Psoas muscle (tissue), 8 donors: ENCODE results near the gene CHRNA1. TPM values are rescaled to one million over a fixed set of nuclear protein-coding genes. Genes with fewer than 3 reads are reported as not detected.

Experiments used
- ATAC-seq, 4 donors: fragments of 200-7000 bp; cut with Tn5 transposase; one replicate each; pipeline ENCODE4 v1.9.1; 2020; ENCODE audit warnings: moderate library complexity in 3 of 4, mild to moderate bottlenecking in 2 of 4
- DNase-seq, 2 donors: peaks; one replicate each; pipeline ENCODE4 v3.0.0-alpha.2; 2020
- H3K27ac ChIP-seq: fragments of 200-600 bp; one replicate; pipeline ENCODE4 v1.8.0; 2022
- H3K27me3 ChIP-seq, 3 donors: fragments of 200-600 bp in 1 of 3; one replicate each; pipeline versions ENCODE4 v1.6.1 to v1.8.0; 2013 to 2022; ENCODE audit warnings: low read length in 2 of 3, mild to moderate bottlenecking in 2 of 3, moderate library complexity in 1 of 3; ENCODE audit not compliant: insufficient read depth in 3 of 3
- H3K36me3 ChIP-seq, 2 donors: fragments of 200-600 bp in 1 of 2; one replicate each; pipeline versions ENCODE4 v1.6.1 to v1.8.0; 2013 to 2022; ENCODE audit warnings: low read depth in 1 of 2, mild to moderate bottlenecking in 1 of 2, moderate library complexity in 1 of 2; ENCODE audit not compliant: insufficient read depth in 1 of 2
- H3K4me1 ChIP-seq: fragments of 200-600 bp; one replicate; pipeline ENCODE4 v1.8.0; 2022
- H3K4me3 ChIP-seq: fragments of 200-600 bp; one replicate; pipeline ENCODE4 v1.8.0; 2022; ENCODE audit warnings: mild to moderate bottlenecking
- H3K9me3 ChIP-seq: fragments of 200-600 bp; one replicate; pipeline ENCODE4 v1.8.0; 2022
- CTCF ChIP-seq: fragments of 200-600 bp; IDR thresholded peaks from one replicate; pipeline ENCODE4 v1.8.0; 2022; ENCODE audit warnings: antibody characterized with exemption
- WGBS, 3 donors: extraction: QIAGEN DNeasy Blood & Tissue Kit; methylation state at CpG; one replicate each; pipeline versions ENCODE4 v1.1.6 to v1.1.7; 2013; 5-methylcytosine and 5-hydroxymethylcytosine counted together
- intact Hi-C, 2 donors: fragments of 100-400 bp; cut with DNase I; formaldehyde crosslinking; loops; one replicate each; pipeline versions ENCODE4 v1.11.0 to v1.14.2; 2022
- polyA plus RNA-seq, 3 donors: library from polyadenylated mRNA; stranded (reverse); fragments of 200-250 nt; gene quantifications; one replicate each; pipeline ENCODE4 v1.2.3, GENCODE V29; 2013
- total RNA-seq, 4 donors: library from RNA; stranded (reverse); fragmentation: NEBNext Ultra II Directional in 2 of 4; extraction: Animal tissue kit (Norgen Biotek cat#: 25700) in 2 of 4; gene quantifications; one replicate each; pipeline versions ENCODE4 v1.2.1 to v1.2.4, GENCODE V29; 2021 to 2023
- donor health status: healthy with polysubstance abuse.
- donor health status: DM: no; HTN: no; CAD: no; lungs with moderate emphysema.
- donor health status: Bipolar disorder and iron deficiency.
- donor health status: healthy.
- donor health status: DM: yes; HTN: yes; CAD: no.
- donor health status: DM: no; HTN: no; CAD: no.
- donor health status: DM: no; HTN: no; CAD: no.
- donor health status: DM: yes; HTN: yes; CAD: no.

The CHRNA1 gene
- total and polyA plus RNA-seq, 7 donors, result 31.7 to 278 (median 123) TPM

GRCh38 chr2:174786066-174786725, 21.9 kb upstream of the CHRNA1 start:
- no peaks in the 10 kb centered on the region for H3K36me3 ChIP-seq
- no peak overlapping the region for H3K4me3 ChIP-seq
- ATAC-seq (no peak), DNase-seq (no peak)
- H3K27me3 ChIP-seq, result no peaks in the 10 kb centered on the region
- intact Hi-C loops, result no loop called here
- no peaks in the 10 kb centered on the region for H3K9me3 ChIP-seq
- H3K4me1 ChIP-seq, result no peaks in the 10 kb centered on the region
- no peak for TF ChIP-seq CTCF
- WGBS, 3 donors, result 65 to 68% (median 65%) methylated on average over 8 of the region's 8 CpGs
- H3K27ac ChIP-seq, result no peak overlapping the region

GRCh38 chr2:174785481-174785880, 21.2 kb upstream of the CHRNA1 start:
- Histone ChIP-seq H3K27me3 (no peaks in the 10 kb centered on the region), H3K4me3 (no peak overlapping the region), H3K27ac (no peak overlapping the region), H3K36me3 (no peaks in the 10 kb centered on the region), H3K9me3 (no peaks in the 10 kb centered on the region), H3K4me1 (no peaks in the 10 kb centered on the region)
- DNase-seq, result no peak
- 71 to 81% (median 72%) methylated on average over 3 of the region's 3 CpGs for WGBS, 3 donors
- ATAC-seq, result no peak
- TF ChIP-seq CTCF, result no peak
- intact Hi-C loops, result no loop called here

GRCh38 chr2:174784909-174785308, 20.6 kb upstream of the CHRNA1 start:
- no peaks in the 10 kb centered on the region for H3K9me3 ChIP-seq
- no peak overlapping the region for H3K27ac ChIP-seq
- TF ChIP-seq CTCF, result no peak
- intact Hi-C loops, result no loop called here
- no peak overlapping the region for H3K4me3 ChIP-seq
- H3K36me3 ChIP-seq, result no peaks in the 10 kb centered on the region
- no peak for ATAC-seq
- no peaks in the 10 kb centered on the region for H3K27me3 ChIP-seq
- WGBS, 3 donors, result 93 to 96% (median 95%) methylated on average over 5 of the region's 5 CpGs
- no peak for DNase-seq
- H3K4me1 ChIP-seq, result no peaks in the 10 kb centered on the region

- Histone ChIP-seq H3K27ac (no peak overlapping the region), H3K9me3 (no peaks in the 10 kb centered on the region), H3K36me3 (no peaks in the 10 kb centered on the region), H3K4me1 (no peaks in the 10 kb centered on the region), H3K4me3 (no peak overlapping the region), H3K27me3 (no peaks in the 10 kb centered on the region)
- no peak for DNase-seq
- no peak for ATAC-seq
- WGBS, 3 donors, result 91 to 94% (median 93%) methylated on average over 7 of the region's 7 CpGs
- no peak for TF ChIP-seq CTCF
- intact Hi-C loops, result no loop called here
Observed at GRCh38 chr2:174784316-174784715, 20.0 kb upstream of the CHRNA1 start.

GRCh38 chr2:174781996-174782395, 17.7 kb upstream of the CHRNA1 start:
- DNase-seq (no peak), ATAC-seq (no peak)
- Histone ChIP-seq H3K4me1 (no peaks in the 10 kb centered on the region), H3K27me3 (no peaks in the 10 kb centered on the region), H3K4me3 (no peak overlapping the region), H3K9me3 (no peaks in the 10 kb centered on the region), H3K36me3 (no peaks in the 10 kb centered on the region), H3K27ac (no peak overlapping the region)
- TF ChIP-seq CTCF, result no peak
- WGBS, 3 donors, result 75 to 80% (median 78%) methylated on average over 11 of the region's 11 CpGs
- intact Hi-C loops, result no loop called here
